Glutamatergic neuron (in vitro differentiated cells): Measurements from ENCODE around the gene PRPF18. TPM values are rescaled to one million over a fixed set of nuclear protein-coding genes. Genes with fewer than 3 reads are reported as not detected.

Source experiments
- DNase-seq: peaks from one replicate; pipeline ENCODE4 v3.0.0; 2022
- H3K27ac Mint-ChIP-seq: one replicate; pipeline ENCODE4 v1.8.0; 2020; ENCODE audit warnings: mild to moderate bottlenecking, mixed read lengths, inconsistent platforms; ENCODE audit not compliant: unreplicated experiment
- H3K27me3 Mint-ChIP-seq: one replicate; pipeline ENCODE4 v1.8.0; 2020; ENCODE audit warnings: mild to moderate bottlenecking, moderate library complexity, mixed read lengths, inconsistent platforms; ENCODE audit not compliant: unreplicated experiment
- H3K36me3 Mint-ChIP-seq: one replicate; pipeline ENCODE4 v1.8.0; 2020; ENCODE audit warnings: mild to moderate bottlenecking, mixed read lengths, inconsistent platforms; ENCODE audit not compliant: unreplicated experiment
- H3K4me1 Mint-ChIP-seq: one replicate; pipeline ENCODE4 v1.8.0; 2020; ENCODE audit warnings: mild to moderate bottlenecking, low read depth, mixed read lengths, inconsistent platforms; ENCODE audit not compliant: unreplicated experiment
- H3K4me3 Mint-ChIP-seq: one replicate; pipeline ENCODE4 v1.8.0; 2020; ENCODE audit warnings: mild to moderate bottlenecking, mixed read lengths, inconsistent platforms; ENCODE audit not compliant: unreplicated experiment
- H3K9me3 Mint-ChIP-seq: one replicate; pipeline ENCODE4 v1.8.0; 2020; ENCODE audit warnings: mild to moderate bottlenecking, moderate library complexity, mixed read lengths, inconsistent platforms; ENCODE audit not compliant: unreplicated experiment
- CTCF ChIP-seq: fragments of 200-600 bp; sonication (generic); IDR thresholded peaks from one replicate; pipeline ENCODE4 v1.5.0; 2021; ENCODE audit not compliant: partially characterized antibody, unreplicated experiment
- total RNA-seq: library from RNA; stranded (reverse); fragmentation: NEBNext Ultra II Directional; extraction: Animal tissue kit (Norgen Biotek cat#: 25700); gene quantifications from one replicate; pipeline ENCODE4 v1.2.1, GENCODE V29; 2021; ENCODE audit not compliant: unreplicated experiment

The PRPF18 gene
- total RNA-seq, 1 donor from 2014 or later = 24.7 TPM

GRCh38 chr10:13678101-13678843 lies 91.5 kb downstream of the PRPF18 start:
- Mint-ChIP-seq H3K27me3 (peaks cover 2% of the 10 kb centered on the region), H3K36me3 (no peaks in the 10 kb centered on the region), H3K4me1 (peaks cover 3% of the 10 kb centered on the region), H3K27ac (no peak overlapping the region), H3K4me3 (no peak overlapping the region), H3K9me3 (no peaks in the 10 kb centered on the region)
- DNase-seq = no peak
- no peak for TF ChIP-seq CTCF

Other genes with a start within 250 kb of the PRPF18 start
- gene SEPHS1, start 238.7 kb upstream of the PRPF18 start, total RNA-seq = 51.1 TPM
- gene BEND7, start 58.0 kb upstream of the PRPF18 start, total RNA-seq = 3.1 TPM